ENCODE results near the gene ANKRD28.

ANKRD28 gene

DNA sequence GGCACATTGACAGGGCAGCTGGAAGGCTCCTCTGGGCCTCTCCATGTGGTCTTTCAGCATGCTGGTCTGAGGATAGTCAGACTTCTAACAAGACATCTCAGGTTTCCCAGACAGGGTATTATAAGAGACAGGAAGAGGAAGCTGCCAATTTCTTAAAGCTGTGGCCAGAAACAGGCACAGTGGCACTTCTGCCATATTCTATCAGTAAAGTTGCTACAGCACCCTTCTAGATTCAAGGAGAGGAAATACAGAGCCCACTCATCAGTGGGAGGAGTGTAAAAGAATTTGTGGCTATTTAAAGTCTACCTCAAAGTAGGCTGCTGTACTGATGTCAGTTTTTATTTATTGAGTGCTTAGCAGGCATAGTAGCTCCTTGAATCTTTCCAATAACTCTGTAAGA, 140.8 kb downstream of the ANKRD28 start:
- Histone ChIP-seq H3K27me3 (ENCODE audit: control insufficient read depth in 2 of 2, insufficient read depth in 2 of 2, low read length in 2 of 2) (no peaks in the 10 kb centered on the region), H3K9ac (ENCODE audit: low read depth in 1 of 2, low read length in 2 of 2) (no peak overlapping the region), H3K4me1 (ENCODE audit: control insufficient read depth in 2 of 2, insufficient read depth in 2 of 2, low read length in 2 of 2) (no peaks in the 10 kb centered on the region), H3K36me3 (ENCODE audit: control insufficient read depth in 2 of 2, insufficient read depth in 2 of 2, low read length in 2 of 2) (no peaks in the 10 kb centered on the region), H3K27ac (ENCODE audit: low read depth in 2 of 2, low read length in 2 of 2) (no peak overlapping the region), H3K4me3 (ENCODE audit: low read length in 2 of 2) (no peak overlapping the region), H3K9me3 (ENCODE audit: control insufficient read depth in 2 of 2, low read length in 2 of 2) (peaks cover 8 to 9% of the 10 kb centered on the region in 2 donors)

DNA sequence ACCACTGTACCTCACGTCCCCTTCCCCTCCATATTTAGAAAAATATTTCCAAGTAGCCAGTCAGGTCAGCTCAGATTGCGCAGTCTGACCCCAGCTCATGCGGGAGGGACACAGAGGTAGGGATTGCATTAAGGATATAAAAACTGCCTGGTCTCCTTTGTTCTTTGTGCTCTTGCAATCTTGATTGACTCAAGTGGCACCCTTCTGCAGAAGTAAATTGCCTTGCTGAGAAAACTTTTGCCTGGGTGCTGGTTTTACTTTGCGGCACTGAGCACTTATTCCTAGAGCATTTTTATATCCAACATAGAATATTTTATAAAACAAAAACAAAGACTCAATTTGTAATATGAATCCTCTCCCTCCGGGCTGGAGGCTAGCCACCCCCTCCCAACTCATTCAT, 141.4 kb downstream of the ANKRD28 start:
- no peaks in the 10 kb centered on the region for H3K27me3 ChIP-seq (ENCODE audit: control insufficient read depth in 2 of 2, insufficient read depth in 2 of 2, low read length in 2 of 2)
- no peak overlapping the region for H3K27ac ChIP-seq (ENCODE audit: low read depth in 2 of 2, low read length in 2 of 2)
- no peak overlapping the region for H3K4me3 ChIP-seq (ENCODE audit: low read length in 2 of 2)
- H3K36me3 ChIP-seq (ENCODE audit: control insufficient read depth in 2 of 2, insufficient read depth in 2 of 2, low read length in 2 of 2): no peaks in the 10 kb centered on the region
- no peak overlapping the region for H3K9ac ChIP-seq (ENCODE audit: low read depth in 1 of 2, low read length in 2 of 2)
- no peaks in the 10 kb centered on the region for H3K4me1 ChIP-seq (ENCODE audit: control insufficient read depth in 2 of 2, insufficient read depth in 2 of 2, low read length in 2 of 2)
- H3K9me3 ChIP-seq (ENCODE audit: control insufficient read depth in 2 of 2, low read length in 2 of 2): peaks cover 8 to 9% of the 10 kb centered on the region in 2 donors

DNA sequence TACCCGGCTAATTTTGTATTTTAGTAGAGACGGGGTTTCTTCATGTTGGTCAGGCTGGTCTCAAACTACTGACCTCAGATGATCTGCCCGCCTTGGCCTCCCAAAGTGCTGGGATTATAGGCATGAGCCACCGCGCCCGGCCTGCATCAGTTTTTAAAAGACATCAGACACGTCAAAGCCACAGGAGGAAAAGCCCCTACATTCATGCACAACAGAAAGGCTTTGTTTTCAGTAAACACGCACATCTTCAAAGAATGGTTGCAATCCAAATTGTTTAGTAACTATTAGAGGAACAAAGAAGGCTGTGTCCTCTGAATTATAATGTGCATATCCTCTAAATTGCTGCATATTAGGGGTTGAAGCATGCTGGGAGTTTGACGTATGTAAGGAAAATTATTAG, 142.9 kb downstream of the ANKRD28 start:
- H3K36me3 ChIP-seq (ENCODE audit: control insufficient read depth in 2 of 2, insufficient read depth in 2 of 2, low read length in 2 of 2): no peaks in the 10 kb centered on the region
- no peak overlapping the region for H3K9ac ChIP-seq (ENCODE audit: low read depth in 1 of 2, low read length in 2 of 2)
- H3K4me3 ChIP-seq (ENCODE audit: low read length in 2 of 2): no peak overlapping the region
- H3K27me3 ChIP-seq (ENCODE audit: control insufficient read depth in 2 of 2, insufficient read depth in 2 of 2, low read length in 2 of 2): no peaks in the 10 kb centered on the region
- peaks cover 8 to 9% of the 10 kb centered on the region in 2 donors for H3K9me3 ChIP-seq (ENCODE audit: control insufficient read depth in 2 of 2, low read length in 2 of 2)
- no peak overlapping the region for H3K27ac ChIP-seq (ENCODE audit: low read depth in 2 of 2, low read length in 2 of 2)
- H3K4me1 ChIP-seq (ENCODE audit: control insufficient read depth in 2 of 2, insufficient read depth in 2 of 2, low read length in 2 of 2): no peaks in the 10 kb centered on the region

- Histone ChIP-seq H3K36me3 (ENCODE audit: control insufficient read depth in 2 of 2, insufficient read depth in 2 of 2, low read length in 2 of 2) (no peaks in the 10 kb centered on the region), H3K9me3 (ENCODE audit: control insufficient read depth in 2 of 2, low read length in 2 of 2) (peaks cover 8 to 9% of the 10 kb centered on the region in 2 donors), H3K27me3 (ENCODE audit: control insufficient read depth in 2 of 2, insufficient read depth in 2 of 2, low read length in 2 of 2) (no peaks in the 10 kb centered on the region), H3K27ac (ENCODE audit: low read depth in 2 of 2, low read length in 2 of 2) (no peak overlapping the region), H3K4me3 (ENCODE audit: low read length in 2 of 2) (no peak overlapping the region), H3K9ac (ENCODE audit: low read depth in 1 of 2, low read length in 2 of 2) (no peak overlapping the region), H3K4me1 (ENCODE audit: control insufficient read depth in 2 of 2, insufficient read depth in 2 of 2, low read length in 2 of 2) (no peaks in the 10 kb centered on the region)
These were observed 143.7 kb downstream of the ANKRD28 start for GRCh38 chr3:15654127-15654526.

GRCh38 chr3:15653321-15653720, 144.5 kb downstream of the ANKRD28 start:
- Histone ChIP-seq H3K9me3 (ENCODE audit: control insufficient read depth in 2 of 2, low read length in 2 of 2) (peaks cover 8 to 9% of the 10 kb centered on the region in 2 donors), H3K4me3 (ENCODE audit: low read length in 2 of 2) (no peak overlapping the region), H3K36me3 (ENCODE audit: control insufficient read depth in 2 of 2, insufficient read depth in 2 of 2, low read length in 2 of 2) (no peaks in the 10 kb centered on the region), H3K9ac (ENCODE audit: low read depth in 1 of 2, low read length in 2 of 2) (no peak overlapping the region), H3K27ac (ENCODE audit: low read depth in 2 of 2, low read length in 2 of 2) (no peak overlapping the region), H3K27me3 (ENCODE audit: control insufficient read depth in 2 of 2, insufficient read depth in 2 of 2, low read length in 2 of 2) (no peaks in the 10 kb centered on the region), H3K4me1 (ENCODE audit: control insufficient read depth in 2 of 2, insufficient read depth in 2 of 2, low read length in 2 of 2) (no peaks in the 10 kb centered on the region)

GRCh38 chr3:15651396-15651795, 146.4 kb downstream of the ANKRD28 start:
- Histone ChIP-seq H3K9ac (ENCODE audit: low read depth in 1 of 2, low read length in 2 of 2) (no peak overlapping the region), H3K9me3 (ENCODE audit: control insufficient read depth in 2 of 2, low read length in 2 of 2) (peaks cover 3% of the 10 kb centered on the region in 2 donors), H3K4me1 (ENCODE audit: control insufficient read depth in 2 of 2, insufficient read depth in 2 of 2, low read length in 2 of 2) (peaks cover 0 to 5% of the 10 kb centered on the region in 2 donors), H3K27ac (ENCODE audit: low read depth in 2 of 2, low read length in 2 of 2) (no peak overlapping the region), H3K27me3 (ENCODE audit: control insufficient read depth in 2 of 2, insufficient read depth in 2 of 2, low read length in 2 of 2) (no peaks in the 10 kb centered on the region), H3K36me3 (ENCODE audit: control insufficient read depth in 2 of 2, insufficient read depth in 2 of 2, low read length in 2 of 2) (no peaks in the 10 kb centered on the region), H3K4me3 (ENCODE audit: low read length in 2 of 2) (no peak overlapping the region)

- H3K27me3 ChIP-seq (ENCODE audit: control insufficient read depth in 2 of 2, insufficient read depth in 2 of 2, low read length in 2 of 2): no peaks in the 10 kb centered on the region
- H3K9ac ChIP-seq (ENCODE audit: low read depth in 1 of 2, low read length in 2 of 2): no peak overlapping the region
- no peaks in the 10 kb centered on the region for H3K9me3 ChIP-seq (ENCODE audit: control insufficient read depth in 2 of 2, low read length in 2 of 2)
- no peak overlapping the region for H3K4me3 ChIP-seq (ENCODE audit: low read length in 2 of 2)
- H3K27ac ChIP-seq (ENCODE audit: low read depth in 2 of 2, low read length in 2 of 2): no peak overlapping the region
- no peaks in the 10 kb centered on the region for H3K36me3 ChIP-seq (ENCODE audit: control insufficient read depth in 2 of 2, insufficient read depth in 2 of 2, low read length in 2 of 2)
- H3K4me1 ChIP-seq (ENCODE audit: control insufficient read depth in 2 of 2, insufficient read depth in 2 of 2, low read length in 2 of 2): peaks cover 0 to 5% of the 10 kb centered on the region in 2 donors
These were observed 147.9 kb downstream of the ANKRD28 start for GRCh38 chr3:15649858-15650257.

- Histone ChIP-seq H3K36me3 (ENCODE audit: control insufficient read depth in 2 of 2, insufficient read depth in 2 of 2, low read length in 2 of 2) (no peaks in the 10 kb centered on the region), H3K9me3 (ENCODE audit: control insufficient read depth in 2 of 2, low read length in 2 of 2) (no peaks in the 10 kb centered on the region), H3K9ac (ENCODE audit: low read depth in 1 of 2, low read length in 2 of 2) (no peak overlapping the region), H3K27me3 (ENCODE audit: control insufficient read depth in 2 of 2, insufficient read depth in 2 of 2, low read length in 2 of 2) (no peaks in the 10 kb centered on the region), H3K4me3 (ENCODE audit: low read length in 2 of 2) (no peak overlapping the region), H3K4me1 (ENCODE audit: control insufficient read depth in 2 of 2, insufficient read depth in 2 of 2, low read length in 2 of 2) (peaks cover 0 to 5% of the 10 kb centered on the region in 2 donors), H3K27ac (ENCODE audit: low read depth in 2 of 2, low read length in 2 of 2) (no peak overlapping the region)
These were observed 148.4 kb downstream of the ANKRD28 start for GRCh38 chr3:15649341-15649740.

- Histone ChIP-seq H3K9ac (ENCODE audit: low read depth in 1 of 2, low read length in 2 of 2) (no peak overlapping the region), H3K4me1 (ENCODE audit: control insufficient read depth in 2 of 2, insufficient read depth in 2 of 2, low read length in 2 of 2) (peaks cover 0 to 5% of the 10 kb centered on the region in 2 donors), H3K27ac (ENCODE audit: low read depth in 2 of 2, low read length in 2 of 2) (peak overlapping the region; percentile 53 to 57), H3K4me3 (ENCODE audit: low read length in 2 of 2) (no peak overlapping the region), H3K9me3 (ENCODE audit: control insufficient read depth in 2 of 2, low read length in 2 of 2) (no peaks in the 10 kb centered on the region), H3K36me3 (ENCODE audit: control insufficient read depth in 2 of 2, insufficient read depth in 2 of 2, low read length in 2 of 2) (no peaks in the 10 kb centered on the region), H3K27me3 (ENCODE audit: control insufficient read depth in 2 of 2, insufficient read depth in 2 of 2, low read length in 2 of 2) (no peaks in the 10 kb centered on the region)
These were observed 150.1 kb downstream of the ANKRD28 start for GRCh38 chr3:15647611-15648167.

- no peaks in the 10 kb centered on the region for H3K36me3 ChIP-seq (ENCODE audit: control insufficient read depth in 2 of 2, insufficient read depth in 2 of 2, low read length in 2 of 2)
- peaks cover 0 to 5% of the 10 kb centered on the region in 2 donors for H3K4me1 ChIP-seq (ENCODE audit: control insufficient read depth in 2 of 2, insufficient read depth in 2 of 2, low read length in 2 of 2)
- H3K4me3 ChIP-seq (ENCODE audit: low read length in 2 of 2): no peak overlapping the region
- peak overlapping the region; percentile 2 to 57 for H3K27ac ChIP-seq (ENCODE audit: low read depth in 2 of 2, low read length in 2 of 2)
- H3K9ac ChIP-seq (ENCODE audit: low read depth in 1 of 2, low read length in 2 of 2): no peak overlapping the region
- no peaks in the 10 kb centered on the region for H3K27me3 ChIP-seq (ENCODE audit: control insufficient read depth in 2 of 2, insufficient read depth in 2 of 2, low read length in 2 of 2)
- no peaks in the 10 kb centered on the region for H3K9me3 ChIP-seq (ENCODE audit: control insufficient read depth in 2 of 2, low read length in 2 of 2)
These were observed 150.8 kb downstream of the ANKRD28 start for GRCh38 chr3:15646851-15647511.
